Measurements from ENCODE around the gene PALLD.

PALLD gene

DNA sequence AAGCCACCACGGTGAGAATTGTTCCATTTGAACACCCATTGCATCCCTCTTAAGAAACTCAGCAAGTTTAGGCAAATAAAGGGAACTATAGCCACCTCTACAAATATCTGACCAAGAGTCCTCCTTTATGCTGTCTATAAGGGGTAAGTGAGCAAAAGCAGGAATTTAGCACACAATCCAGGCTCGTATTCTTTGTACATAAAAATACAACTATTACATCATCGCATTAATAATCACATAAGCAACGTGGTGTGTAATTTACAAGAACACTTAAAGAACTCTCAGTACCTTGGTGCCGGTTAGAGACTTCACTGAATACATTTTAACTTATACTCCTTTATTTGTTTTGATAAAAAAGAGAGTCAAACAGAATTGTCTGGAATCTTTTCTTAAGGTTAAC is 38.8 kb downstream of the PALLD start:
- H2AFZ ChIP-seq (ENCODE audit: low read length), result no peak overlapping the region

GRCh38 chr4:168536448-168536847 is 39.6 kb downstream of the PALLD start:
- no peaks in the 10 kb centered on the region for H3K9me3 ChIP-seq (replicated peaks; ENCODE audit: insufficient read depth, low read length)
- no peaks in the 10 kb centered on the region for H3K36me3 ChIP-seq (replicated peaks; ENCODE audit: insufficient read depth, low read length)
- no peak overlapping the region for H2AFZ ChIP-seq (ENCODE audit: low read length)
- no peaks in the 10 kb centered on the region for H3K79me2 ChIP-seq (ENCODE audit: low read length)
- no peak overlapping the region for H3K4me3 ChIP-seq (ENCODE audit: low read length)
- TF ChIP-seq EZH2phosphoT487 (IDR thresholded peaks at IDR 0.05; ENCODE audit: low read length) (no peak), EZH2 (optimal IDR thresholded peaks at IDR 0.05; ENCODE audit: low read depth, low read length) (no peak), CTCF (IDR thresholded peaks at IDR 0.05; ENCODE audit: low read length) (no peak)
- H3K9ac ChIP-seq (ENCODE audit: low read length), result no peak overlapping the region
- no peaks in the 10 kb centered on the region for H3K9me2 ChIP-seq (replicated peaks; ENCODE audit: insufficient read depth, low read length)
- H3F3A ChIP-seq (ENCODE audit: insufficient read depth, low read length), result no peaks in the 10 kb centered on the region
- no peak overlapping the region for H3K4me2 ChIP-seq (ENCODE audit: low read depth, low read length)
- no peaks in the 10 kb centered on the region for H4K20me1 ChIP-seq (ENCODE audit: insufficient read depth, low read length)
- no peak overlapping the region for H3K27ac ChIP-seq (ENCODE audit: low read length)
- no peaks in the 10 kb centered on the region for H3K27me3 ChIP-seq (replicated peaks; ENCODE audit: insufficient read depth, low read length)
- no peak for DNase-seq
- H3K4me1 ChIP-seq (ENCODE audit: low read length), result no peaks in the 10 kb centered on the region

More for the DNA sequence above, 38.8 kb downstream of the PALLD start:
- Histone ChIP-seq H3K4me3 (ENCODE audit: low read length) (no peak overlapping the region), H3K9me3 (replicated peaks; ENCODE audit: insufficient read depth, low read length) (no peaks in the 10 kb centered on the region), H3K4me2 (ENCODE audit: low read depth, low read length) (no peak overlapping the region), H3K27ac (ENCODE audit: low read length) (no peak overlapping the region), H3F3A (ENCODE audit: insufficient read depth, low read length) (no peaks in the 10 kb centered on the region), H3K9ac (ENCODE audit: low read length) (no peak overlapping the region), H3K27me3 (replicated peaks; ENCODE audit: insufficient read depth, low read length) (no peaks in the 10 kb centered on the region), H3K79me2 (ENCODE audit: low read length) (no peaks in the 10 kb centered on the region), H3K36me3 (replicated peaks; ENCODE audit: insufficient read depth, low read length) (no peaks in the 10 kb centered on the region), H3K4me1 (ENCODE audit: low read length) (no peaks in the 10 kb centered on the region), H4K20me1 (ENCODE audit: insufficient read depth, low read length) (no peaks in the 10 kb centered on the region), H3K9me2 (replicated peaks; ENCODE audit: insufficient read depth, low read length) (no peaks in the 10 kb centered on the region)
- no peak for DNase-seq
- no peak for TF ChIP-seq CTCF (IDR thresholded peaks at IDR 0.05; ENCODE audit: low read length)
- TF ChIP-seq EZH2phosphoT487 (IDR thresholded peaks at IDR 0.05; ENCODE audit: low read length), result no peak
- TF ChIP-seq EZH2 (optimal IDR thresholded peaks at IDR 0.05; ENCODE audit: low read depth, low read length), result no peak

- Histone ChIP-seq H3K9ac (ENCODE audit: low read length) (no peak overlapping the region), H3K9me2 (replicated peaks; ENCODE audit: insufficient read depth, low read length) (no peaks in the 10 kb centered on the region), H3K4me1 (ENCODE audit: low read length) (no peaks in the 10 kb centered on the region), H3K79me2 (ENCODE audit: low read length) (no peaks in the 10 kb centered on the region), H3K27me3 (replicated peaks; ENCODE audit: insufficient read depth, low read length) (no peaks in the 10 kb centered on the region), H4K20me1 (ENCODE audit: insufficient read depth, low read length) (no peaks in the 10 kb centered on the region), H3K4me3 (ENCODE audit: low read length) (no peak overlapping the region), H3K27ac (ENCODE audit: low read length) (no peak overlapping the region), H3K9me3 (replicated peaks; ENCODE audit: insufficient read depth, low read length) (no peaks in the 10 kb centered on the region), H2AFZ (ENCODE audit: low read length) (no peak overlapping the region), H3F3A (ENCODE audit: insufficient read depth, low read length) (no peaks in the 10 kb centered on the region), H3K4me2 (ENCODE audit: low read depth, low read length) (no peak overlapping the region), H3K36me3 (replicated peaks; ENCODE audit: insufficient read depth, low read length) (no peaks in the 10 kb centered on the region)
- DNase-seq, result no peak
- TF ChIP-seq EZH2 (optimal IDR thresholded peaks at IDR 0.05; ENCODE audit: low read depth, low read length) (no peak), EZH2phosphoT487 (IDR thresholded peaks at IDR 0.05; ENCODE audit: low read length) (no peak)
These were observed 40.2 kb downstream of the PALLD start for GRCh38 chr4:168537086-168537485.

- Histone ChIP-seq H3K9me3 (replicated peaks; ENCODE audit: insufficient read depth, low read length) (no peaks in the 10 kb centered on the region), H3K79me2 (ENCODE audit: low read length) (no peaks in the 10 kb centered on the region), H4K20me1 (ENCODE audit: insufficient read depth, low read length) (no peaks in the 10 kb centered on the region), H3K4me3 (ENCODE audit: low read length) (no peak overlapping the region), H2AFZ (ENCODE audit: low read length) (no peak overlapping the region), H3K4me2 (ENCODE audit: low read depth, low read length) (no peak overlapping the region), H3K27ac (ENCODE audit: low read length) (no peak overlapping the region), H3K9me2 (replicated peaks; ENCODE audit: insufficient read depth, low read length) (no peaks in the 10 kb centered on the region), H3K9ac (ENCODE audit: low read length) (no peak overlapping the region), H3K36me3 (replicated peaks; ENCODE audit: insufficient read depth, low read length) (no peaks in the 10 kb centered on the region), H3K4me1 (ENCODE audit: low read length) (no peaks in the 10 kb centered on the region), H3F3A (ENCODE audit: insufficient read depth, low read length) (no peaks in the 10 kb centered on the region), H3K27me3 (replicated peaks; ENCODE audit: insufficient read depth, low read length) (no peaks in the 10 kb centered on the region)
- no peak for DNase-seq
- TF ChIP-seq CTCF (IDR thresholded peaks at IDR 0.05; ENCODE audit: low read length) (no peak), EZH2phosphoT487 (IDR thresholded peaks at IDR 0.05; ENCODE audit: low read length) (no peak), EZH2 (optimal IDR thresholded peaks at IDR 0.05; ENCODE audit: low read depth, low read length) (no peak)
These were observed 40.7 kb downstream of the PALLD start for GRCh38 chr4:168537571-168537970.
